ENCODE data around the gene FKBP4. TPM values are rescaled to one million over a fixed set of nuclear protein-coding genes. Genes with fewer than 3 reads are reported as not detected.

The FKBP4 gene
- total RNA-seq, 1 donor from 2014 or later, result 68.7 TPM

DNA sequence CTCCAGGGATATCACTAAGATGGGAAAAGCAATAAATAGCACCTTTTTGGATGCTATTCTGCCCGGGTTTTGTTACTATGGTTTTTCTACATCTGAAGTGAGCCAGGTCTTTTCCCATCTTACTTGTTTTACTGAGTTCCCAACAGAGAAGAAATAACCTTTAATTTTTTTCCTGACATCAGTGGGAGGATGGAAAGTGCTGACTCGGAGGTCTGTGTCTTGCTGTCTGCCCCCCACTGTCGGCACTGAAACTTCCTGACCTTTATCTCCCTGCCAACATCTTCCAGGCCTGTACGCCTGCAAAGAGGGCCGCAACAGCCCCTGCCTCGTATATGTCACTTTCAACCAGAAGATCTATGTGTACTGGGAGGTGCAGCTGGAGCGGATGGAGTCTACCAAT lies 28.7 kb downstream of the FKBP4 start:
- no peak overlapping the region for H3K4me3 Mint-ChIP-seq (ENCODE audit: unreplicated experiment)
- Histone ChIP-seq H3K27me3 (ENCODE audit: insufficient read depth, low read length) (no peaks in the 10 kb centered on the region), H3K36me3 (ENCODE audit: insufficient read depth, low read length) (peaks cover 20% of the 10 kb centered on the region), H3K9ac (ENCODE audit: low read length) (no peak overlapping the region), H3K4me2 (ENCODE audit: low read length) (no peak overlapping the region), H3K9me3 (ENCODE audit: insufficient read depth, low read depth, low read length) (no peaks in the 10 kb centered on the region), H3K4me1 (ENCODE audit: insufficient read depth, low read length) (peaks cover 9% of the 10 kb centered on the region), H2AFZ (ENCODE audit: low read depth, low read length) (no peak overlapping the region), H3K79me2 (ENCODE audit: insufficient read depth, low read length) (no peaks in the 10 kb centered on the region), H3K4me3 (ENCODE audit: insufficient read depth, low read depth, low read length) (no peak overlapping the region), H3K27ac (ENCODE audit: low read depth, low read length) (no peak overlapping the region), H4K20me1 (ENCODE audit: insufficient read depth, low read length) (no peaks in the 10 kb centered on the region)
- FAIRE-seq, result no peak
- no peak for DNase-seq (ENCODE audit: low read depth)
- H3K4me1 Mint-ChIP-seq (ENCODE audit: low read depth, unreplicated experiment), result peaks cover 5% of the 10 kb centered on the region
- H3K27ac Mint-ChIP-seq (ENCODE audit: unreplicated experiment), result no peak overlapping the region
- no peaks in the 10 kb centered on the region for H3K9me3 Mint-ChIP-seq (ENCODE audit: unreplicated experiment)
- no peak for TF ChIP-seq EZH2 (IDR thresholded peaks at IDR 0.05; ENCODE audit: insufficient read depth, low read length)
- TF ChIP-seq, protein P1, sequence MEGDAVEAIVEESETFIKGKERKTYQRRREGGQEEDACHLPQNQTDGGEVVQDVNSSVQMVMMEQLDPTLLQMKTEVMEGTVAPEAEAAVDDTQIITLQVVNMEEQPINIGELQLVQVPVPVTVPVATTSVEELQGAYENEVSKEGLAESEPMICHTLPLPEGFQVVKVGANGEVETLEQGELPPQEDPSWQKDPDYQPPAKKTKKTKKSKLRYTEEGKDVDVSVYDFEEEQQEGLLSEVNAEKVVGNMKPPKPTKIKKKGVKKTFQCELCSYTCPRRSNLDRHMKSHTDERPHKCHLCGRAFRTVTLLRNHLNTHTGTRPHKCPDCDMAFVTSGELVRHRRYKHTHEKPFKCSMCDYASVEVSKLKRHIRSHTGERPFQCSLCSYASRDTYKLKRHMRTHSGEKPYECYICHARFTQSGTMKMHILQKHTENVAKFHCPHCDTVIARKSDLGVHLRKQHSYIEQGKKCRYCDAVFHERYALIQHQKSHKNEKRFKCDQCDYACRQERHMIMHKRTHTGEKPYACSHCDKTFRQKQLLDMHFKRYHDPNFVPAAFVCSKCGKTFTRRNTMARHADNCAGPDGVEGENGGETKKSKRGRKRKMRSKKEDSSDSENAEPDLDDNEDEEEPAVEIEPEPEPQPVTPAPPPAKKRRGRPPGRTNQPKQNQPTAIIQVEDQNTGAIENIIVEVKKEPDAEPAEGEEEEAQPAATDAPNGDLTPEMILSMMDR (IDR thresholded peaks at IDR 0.05; ENCODE audit: insufficient read depth, low read depth, low read length), result no peak
- no peaks in the 10 kb centered on the region for H3K27me3 Mint-ChIP-seq (ENCODE audit: low read depth, unreplicated experiment)
- peaks cover 29% of the 10 kb centered on the region for H3K36me3 Mint-ChIP-seq (ENCODE audit: low read depth, unreplicated experiment)

DNA sequence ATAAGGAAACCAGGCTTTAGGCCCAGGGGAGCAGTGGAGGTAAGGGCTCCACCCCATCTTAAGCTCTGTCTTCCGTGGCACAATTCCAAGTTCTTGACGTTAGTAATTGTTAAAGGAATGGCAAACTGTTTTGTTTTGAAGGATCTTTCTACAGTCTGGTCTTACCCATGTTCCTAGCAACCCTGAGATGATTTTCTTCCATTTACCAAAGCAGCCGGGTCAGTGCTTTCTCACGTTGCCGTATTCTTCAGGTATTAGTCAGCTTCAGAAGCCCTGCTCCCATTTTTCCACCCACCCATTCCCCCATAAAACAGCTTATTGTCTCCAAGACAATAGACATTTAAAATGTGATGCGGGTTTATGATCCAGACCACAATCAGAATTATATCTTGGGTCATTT lies 29.8 kb downstream of the FKBP4 start:
- no peaks in the 10 kb centered on the region for H3K9me3 Mint-ChIP-seq (ENCODE audit: unreplicated experiment)
- no peaks in the 10 kb centered on the region for H3K79me2 ChIP-seq (ENCODE audit: insufficient read depth, low read length)
- peaks cover 32% of the 10 kb centered on the region for H3K36me3 Mint-ChIP-seq (ENCODE audit: low read depth, unreplicated experiment)
- peaks cover 9% of the 10 kb centered on the region for H3K4me1 ChIP-seq (ENCODE audit: insufficient read depth, low read length)
- peaks cover 21% of the 10 kb centered on the region for H3K36me3 ChIP-seq (ENCODE audit: insufficient read depth, low read length)
- TF ChIP-seq, protein P1 (IDR thresholded peaks at IDR 0.05; ENCODE audit: insufficient read depth, low read depth, low read length), result no peak
- no peak for TF ChIP-seq EZH2 (IDR thresholded peaks at IDR 0.05; ENCODE audit: insufficient read depth, low read length)
- peak overlapping the region; percentile 10 for H3K9ac ChIP-seq (ENCODE audit: low read length)
- no peak overlapping the region for H3K4me3 ChIP-seq (ENCODE audit: insufficient read depth, low read depth, low read length)
- peaks cover 5% of the 10 kb centered on the region for H3K4me1 Mint-ChIP-seq (ENCODE audit: low read depth, unreplicated experiment)
- H3K27ac Mint-ChIP-seq (ENCODE audit: unreplicated experiment), result no peak overlapping the region
- peak overlapping the region; percentile 48 for H3K27ac ChIP-seq (ENCODE audit: low read depth, low read length)
- no peaks in the 10 kb centered on the region for H3K27me3 Mint-ChIP-seq (ENCODE audit: low read depth, unreplicated experiment)
- FAIRE-seq, result no peak
- peak; percentile 62 for DNase-seq (ENCODE audit: low read depth)
- no peak overlapping the region for H3K4me3 Mint-ChIP-seq (ENCODE audit: unreplicated experiment)
- no peak overlapping the region for H3K4me2 ChIP-seq (ENCODE audit: low read length)
- H3K9me3 ChIP-seq (ENCODE audit: insufficient read depth, low read depth, low read length), result no peaks in the 10 kb centered on the region
- no peaks in the 10 kb centered on the region for H3K27me3 ChIP-seq (ENCODE audit: insufficient read depth, low read length)
- H4K20me1 ChIP-seq (ENCODE audit: insufficient read depth, low read length), result no peaks in the 10 kb centered on the region
- H2AFZ ChIP-seq (ENCODE audit: low read depth, low read length), result no peak overlapping the region

DNA sequence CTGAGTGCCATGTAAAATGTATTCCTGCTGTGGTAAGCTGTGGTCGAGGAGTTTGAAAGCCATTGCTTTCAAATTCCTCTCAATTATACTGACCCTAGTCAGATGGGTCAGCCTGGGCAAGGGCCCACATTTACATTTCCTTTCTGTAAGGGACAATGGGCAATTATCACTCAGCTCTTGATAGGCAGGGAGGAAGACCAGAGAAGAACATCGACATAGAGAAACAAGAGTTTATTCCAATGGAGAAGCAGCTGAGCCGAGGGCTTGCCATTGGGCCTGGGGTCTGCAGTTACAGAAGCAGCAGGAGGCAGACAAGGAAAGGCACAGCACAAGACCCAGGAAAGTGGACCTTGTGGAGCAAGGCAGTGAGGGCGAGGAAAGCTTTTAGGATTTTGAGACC lies 30.4 kb downstream of the FKBP4 start:
- FAIRE-seq (no peak), DNase-seq (ENCODE audit: low read depth) (no peak)
- Mint-ChIP-seq H3K27ac (ENCODE audit: unreplicated experiment) (no peak overlapping the region), H3K27me3 (ENCODE audit: low read depth, unreplicated experiment) (no peaks in the 10 kb centered on the region), H3K9me3 (ENCODE audit: unreplicated experiment) (no peaks in the 10 kb centered on the region), H3K36me3 (ENCODE audit: low read depth, unreplicated experiment) (peaks cover 34% of the 10 kb centered on the region), H3K4me3 (ENCODE audit: unreplicated experiment) (no peak overlapping the region), H3K4me1 (ENCODE audit: low read depth, unreplicated experiment) (peaks cover 5% of the 10 kb centered on the region)
- H3K36me3 ChIP-seq (ENCODE audit: insufficient read depth, low read length), result peaks cover 21% of the 10 kb centered on the region
- peaks cover 9% of the 10 kb centered on the region for H3K4me1 ChIP-seq (ENCODE audit: insufficient read depth, low read length)
- no peak overlapping the region for H3K4me3 ChIP-seq (ENCODE audit: insufficient read depth, low read depth, low read length)
- no peak overlapping the region for H3K9ac ChIP-seq (ENCODE audit: low read length)
- no peaks in the 10 kb centered on the region for H4K20me1 ChIP-seq (ENCODE audit: insufficient read depth, low read length)
- TF ChIP-seq, protein P1 (IDR thresholded peaks at IDR 0.05; ENCODE audit: insufficient read depth, low read depth, low read length), result no peak
- TF ChIP-seq EZH2 (IDR thresholded peaks at IDR 0.05; ENCODE audit: insufficient read depth, low read length), result no peak
- no peak overlapping the region for H2AFZ ChIP-seq (ENCODE audit: low read depth, low read length)
- no peaks in the 10 kb centered on the region for H3K27me3 ChIP-seq (ENCODE audit: insufficient read depth, low read length)
- H3K27ac ChIP-seq (ENCODE audit: low read depth, low read length), result peak overlapping the region; percentile 43
- H3K4me2 ChIP-seq (ENCODE audit: low read length), result no peak overlapping the region
- no peaks in the 10 kb centered on the region for H3K9me3 ChIP-seq (ENCODE audit: insufficient read depth, low read depth, low read length)
- H3K79me2 ChIP-seq (ENCODE audit: insufficient read depth, low read length), result no peaks in the 10 kb centered on the region

All from astrocyte (in vitro differentiated cells and primary cell).